AML-193 (cell line): Measurements from ENCODE around the gene LHPP.

ENCODE experiments used
- DNase-seq, 2 experiments: peaks; one replicate each; lab custom pipeline; 2025; lab: John Stamatoyannopoulos, UW

Gene LHPP

DNA sequence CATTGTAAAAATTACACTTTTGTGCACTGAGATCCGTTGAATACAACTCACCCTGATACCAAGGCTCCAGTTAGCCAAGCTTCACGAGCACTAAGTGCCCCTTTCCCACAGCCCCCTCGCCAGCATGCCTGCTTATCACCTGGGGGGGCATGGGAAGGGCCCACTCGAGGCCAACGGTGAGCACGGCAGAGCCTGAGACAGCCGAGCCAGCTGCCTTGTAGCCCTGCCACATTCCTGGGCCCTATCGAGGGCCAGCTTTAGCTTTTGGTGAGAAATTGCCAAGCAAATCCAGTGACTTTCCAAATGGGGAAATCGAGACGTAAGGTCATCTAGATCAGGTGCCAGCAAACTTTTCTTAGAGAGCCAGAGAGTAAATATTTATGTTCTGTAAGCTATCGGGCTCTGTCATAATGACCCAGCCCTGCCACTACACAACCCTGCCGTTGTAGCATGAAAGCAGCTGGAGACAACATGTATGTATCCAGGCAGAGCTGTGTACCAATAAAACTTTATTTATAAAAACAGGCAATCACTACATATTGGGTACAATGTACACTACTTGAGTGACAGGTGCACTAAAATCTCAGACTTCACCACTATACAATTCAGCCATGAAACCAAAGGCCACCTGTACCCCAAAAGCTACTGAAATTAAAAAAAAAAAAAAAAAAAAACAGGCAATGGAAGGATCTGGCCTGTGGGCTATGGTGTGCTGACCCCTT, 198.9 kb downstream of the LHPP start:
- no peak for DNase-seq

DNA sequence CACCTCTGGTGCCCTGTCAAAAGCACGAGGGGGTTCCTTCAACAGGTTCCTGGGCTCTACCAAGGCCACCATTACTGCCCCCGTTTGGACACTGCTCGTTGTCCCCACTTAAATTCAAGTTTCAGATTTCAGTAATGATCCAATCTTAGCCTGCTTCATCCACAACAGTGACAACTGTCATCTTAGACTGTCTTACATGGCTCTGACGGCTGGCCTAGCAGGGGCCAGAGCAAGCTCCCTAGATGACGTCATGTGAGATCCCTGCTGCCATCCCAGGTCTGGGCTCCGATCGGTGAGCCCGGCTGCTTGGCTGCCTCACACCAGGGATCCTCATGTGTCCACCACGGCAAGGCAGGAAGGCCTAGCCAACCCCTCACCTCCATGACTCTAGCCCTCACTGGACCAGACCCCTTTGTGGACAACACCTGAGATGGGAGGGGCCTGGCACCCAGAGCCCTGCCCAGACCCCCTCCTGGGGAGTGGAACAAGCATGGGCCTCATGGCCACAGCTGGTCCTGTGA, 200.1 kb downstream of the LHPP start:
- DNase-seq = no peak

DNA sequence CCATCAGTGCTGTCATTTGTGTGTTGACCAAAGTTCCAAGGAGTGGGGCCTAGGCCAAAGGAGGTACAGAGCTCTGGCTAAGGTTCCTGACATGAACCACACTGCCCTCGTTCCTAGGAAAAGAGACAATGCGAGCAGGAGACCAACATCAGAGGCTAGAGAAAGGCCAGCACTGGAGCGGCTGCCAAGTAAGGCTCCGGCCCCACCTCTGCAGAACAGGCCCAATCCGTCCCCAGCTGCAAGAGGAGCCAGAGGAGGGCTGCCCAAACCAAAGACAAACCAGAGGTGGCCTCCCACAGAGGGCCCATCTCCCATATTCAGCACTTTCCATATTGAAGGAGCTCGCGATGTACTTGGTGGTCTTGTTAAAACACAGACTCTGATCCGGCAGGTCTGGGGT, 201.6 kb downstream of the LHPP start:
- no peak for DNase-seq
